WTC11 (cell line): ENCODE data around the gene GCKR. TPM values are rescaled to one million over a fixed set of nuclear protein-coding genes. Genes with fewer than 3 reads are reported as not detected.

ENCODE experiments used
- ATAC-seq: fragments of 200-7000 bp; cut with Tn5 transposase; 2 replicates; pipeline ENCODE4 v1.10.0; 2021; ENCODE audit warnings: mild to moderate bottlenecking, moderate library complexity
- CTCF ChIA-PET: fragments of 300-600 bp; sonication (Branson Sonifier 250); formaldehyde crosslinking; loops from one replicate; lab custom pipeline; 2021; ENCODE audit warnings: antibody characterized with exemption; lab: Charles Lee
- POLR2A ChIA-PET: fragments of 350-600 bp; sonication (Branson Sonifier 250); formaldehyde crosslinking; loops from one replicate; lab custom pipeline; 2021; ENCODE audit warnings: antibody characterized with exemption; lab: Charles Lee
- DNase-seq: peaks from one replicate; pipeline ENCODE4 v3.0.0; 2021; ENCODE audit warnings: low spot score
- H3K27ac Mint-ChIP-seq: 2 replicates; pipeline ENCODE4 v1.8.0; 2021; ENCODE audit warnings: mixed read lengths
- H3K27me3 Mint-ChIP-seq: 2 replicates; pipeline ENCODE4 v1.8.0; 2021; ENCODE audit warnings: low read depth, mild to moderate bottlenecking, moderate library complexity, mixed read lengths
- H3K36me3 Mint-ChIP-seq: 2 replicates; pipeline ENCODE4 v1.8.0; 2021; ENCODE audit warnings: mixed read lengths
- H3K4me1 Mint-ChIP-seq: 2 replicates; pipeline ENCODE4 v1.8.0; 2022; ENCODE audit warnings: mixed read lengths
- H3K4me3 Mint-ChIP-seq: 2 replicates; pipeline ENCODE4 v1.8.0; 2021; ENCODE audit warnings: mild to moderate bottlenecking, moderate library complexity, mixed read lengths
- H3K9me3 Mint-ChIP-seq: 2 replicates; pipeline ENCODE4 v1.8.0; 2021; ENCODE audit warnings: mixed read lengths
- CBFB ChIP-seq: sonication (generic); formaldehyde crosslinking; IDR thresholded peaks from 2 replicates; pipeline ENCODE4 v1.8.1; 2022; ENCODE audit warnings: mild to moderate bottlenecking, low read depth, missing genetic modification reagents
- GABPB1 ChIP-seq: sonication (generic); formaldehyde crosslinking; IDR thresholded peaks from 2 replicates; pipeline ENCODE4 v1.8.1; 2023; ENCODE audit warnings: mild to moderate bottlenecking, missing genetic modification reagents
- GRHL2 ChIP-seq: fragments of 250-450 bp; sonication (Bioruptor Pico); IDR thresholded peaks from 2 replicates; pipeline ENCODE4 v1.8.0; 2022; ENCODE audit warnings: mild to moderate bottlenecking, moderate library complexity; ENCODE audit not compliant: insufficient replicate concordance, severe bottlenecking
- GTF2I ChIP-seq: fragments of 250-450 bp; sonication (Bioruptor Pico); conservative IDR thresholded peaks from 2 replicates; pipeline ENCODE4 v1.4.0; 2021; ENCODE audit warnings: mild to moderate bottlenecking
- NFATC4 ChIP-seq: fragments of 250-450 bp; sonication (Bioruptor Pico); IDR thresholded peaks from 2 replicates; pipeline ENCODE4 v1.9.0; 2021; ENCODE audit warnings: mild to moderate bottlenecking
- PRRX2 ChIP-seq: fragments of 250-450 bp; sonication (Bioruptor Pico); IDR thresholded peaks from 2 replicates; pipeline ENCODE4 v1.8.0; 2021; ENCODE audit warnings: mild to moderate bottlenecking
- total RNA-seq: library from RNA; stranded (reverse); gene quantifications from 3 replicates; pipeline ENCODE4 v1.2.3, GENCODE V29; 2021
- TF ChIP-seq, protein P1 (sequence below): sonication (generic); formaldehyde crosslinking; conservative IDR thresholded peaks from 2 replicates; pipeline ENCODE4 v1.8.1; 2023; ENCODE audit warnings: mild to moderate bottlenecking, low read depth, missing genetic modification reagents, moderate library complexity

Gene GCKR
- total RNA-seq, 1 experiment from 2014 or later = 0.72 TPM

DNA sequence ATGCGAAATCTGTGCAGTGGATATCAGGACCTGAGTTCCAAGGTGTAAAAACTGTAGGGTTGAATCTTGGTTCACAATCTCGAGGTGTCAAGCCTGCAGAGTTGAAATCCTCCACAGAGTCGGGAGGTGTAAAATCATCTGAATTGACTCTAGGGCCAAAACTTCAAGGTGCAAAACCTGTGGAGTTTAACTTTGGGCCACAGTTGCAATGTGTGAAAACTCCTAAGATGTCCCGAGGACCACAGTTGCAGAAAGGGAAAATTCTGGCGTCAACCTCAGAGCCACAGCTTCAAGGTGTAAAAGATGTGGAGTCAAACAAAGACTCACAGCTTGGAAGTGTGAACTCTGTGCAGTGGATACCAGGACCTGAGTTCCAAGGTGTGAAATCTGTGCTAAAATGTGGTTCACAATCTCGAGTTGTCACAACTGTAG, 76.4 kb downstream of the GCKR start:
- CTCF ChIA-PET = no interaction called here

More for the DNA sequence above, 76.4 kb downstream of the GCKR start:
- Mint-ChIP-seq H3K4me1 (no peaks in the 10 kb centered on the region), H3K36me3 (no peaks in the 10 kb centered on the region; the same call in 1 of the 2 replicates), H3K9me3 (peaks cover 43% of the 10 kb centered on the region), H3K4me3 (no peak overlapping the region), H3K27me3 (peaks cover 100% of the 10 kb centered on the region), H3K27ac (no peak overlapping the region)
- POLR2A ChIA-PET = no interaction called here
- ATAC-seq (no peak), DNase-seq (no peak)
- TF ChIP-seq, protein P1, sequence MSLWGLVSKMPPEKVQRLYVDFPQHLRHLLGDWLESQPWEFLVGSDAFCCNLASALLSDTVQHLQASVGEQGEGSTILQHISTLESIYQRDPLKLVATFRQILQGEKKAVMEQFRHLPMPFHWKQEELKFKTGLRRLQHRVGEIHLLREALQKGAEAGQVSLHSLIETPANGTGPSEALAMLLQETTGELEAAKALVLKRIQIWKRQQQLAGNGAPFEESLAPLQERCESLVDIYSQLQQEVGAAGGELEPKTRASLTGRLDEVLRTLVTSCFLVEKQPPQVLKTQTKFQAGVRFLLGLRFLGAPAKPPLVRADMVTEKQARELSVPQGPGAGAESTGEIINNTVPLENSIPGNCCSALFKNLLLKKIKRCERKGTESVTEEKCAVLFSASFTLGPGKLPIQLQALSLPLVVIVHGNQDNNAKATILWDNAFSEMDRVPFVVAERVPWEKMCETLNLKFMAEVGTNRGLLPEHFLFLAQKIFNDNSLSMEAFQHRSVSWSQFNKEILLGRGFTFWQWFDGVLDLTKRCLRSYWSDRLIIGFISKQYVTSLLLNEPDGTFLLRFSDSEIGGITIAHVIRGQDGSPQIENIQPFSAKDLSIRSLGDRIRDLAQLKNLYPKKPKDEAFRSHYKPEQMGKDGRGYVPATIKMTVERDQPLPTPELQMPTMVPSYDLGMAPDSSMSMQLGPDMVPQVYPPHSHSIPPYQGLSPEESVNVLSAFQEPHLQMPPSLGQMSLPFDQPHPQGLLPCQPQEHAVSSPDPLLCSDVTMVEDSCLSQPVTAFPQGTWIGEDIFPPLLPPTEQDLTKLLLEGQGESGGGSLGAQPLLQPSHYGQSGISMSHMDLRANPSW (CRISPR knock-in tag) = no peak
- no peak for TF ChIP-seq GRHL2 (CRISPR knock-in tag)
- no peak for TF ChIP-seq GABPB1 (CRISPR knock-in tag)
- TF ChIP-seq PRRX2 (CRISPR knock-in tag) = no peak
- no peak for TF ChIP-seq CBFB (CRISPR knock-in tag)
- no peak for TF ChIP-seq GTF2I
- TF ChIP-seq NFATC4 (CRISPR knock-in tag) = no peak

Other genes starting within 250 kb of the GCKR start
- gene SLC30A3, start 233.8 kb upstream of the GCKR start, total RNA-seq = 8.0 to 8.9 TPM (median 8.1 TPM) in 3 replicates
- gene DNAJC5G, start 221.4 kb upstream of the GCKR start, total RNA-seq = 0.18 to 0.44 TPM (median 0.34 TPM) in 3 replicates
- gene TRIM54, start 214.4 kb upstream of the GCKR start, total RNA-seq = 3.0 to 3.4 TPM (median 3.3 TPM) in 3 replicates
- 0.68 to 1.2 TPM (median 0.71 TPM) in 3 replicates for gene UCN, start 188.4 kb upstream of the GCKR start, total RNA-seq
- gene MPV17, start 173.7 kb upstream of the GCKR start, total RNA-seq = 51.5 to 60.4 TPM (median 59.3 TPM) in 3 replicates
- 103 to 123 TPM (median 107 TPM) in 3 replicates for gene GTF3C2, start 140.1 kb upstream of the GCKR start, total RNA-seq
- gene EIF2B4, start 126.5 kb upstream of the GCKR start, total RNA-seq = 46.6 to 53.6 TPM (median 49.1 TPM) in 3 replicates
- 72.5 to 75.3 TPM (median 74.7 TPM) in 3 replicates for gene SNX17, start 126.2 kb upstream of the GCKR start, total RNA-seq
- gene ZNF513, start 116.1 kb upstream of the GCKR start, total RNA-seq = 23.6 to 27.4 TPM (median 24.5 TPM) in 3 replicates
- 140 to 193 TPM (median 147 TPM) in 3 replicates for gene PPM1G, start 87.2 kb upstream of the GCKR start, total RNA-seq
- 108 to 110 TPM (median 108 TPM) in 3 replicates for gene NRBP1, start 68.2 kb upstream of the GCKR start, total RNA-seq
- gene KRTCAP3, start 54.5 kb upstream of the GCKR start, total RNA-seq = 41.9 to 50.0 TPM (median 49.2 TPM) in 3 replicates
- 19.8 to 25.3 TPM (median 22.7 TPM) in 3 replicates for gene IFT172, start 7.1 kb upstream of the GCKR start, total RNA-seq
- 12.5 to 14.1 TPM (median 13.0 TPM) in 3 replicates for gene FNDC4, start 1.6 kb upstream of the GCKR start, total RNA-seq
- gene ZNF512, start 86.2 kb downstream of the GCKR start, total RNA-seq = 31.1 to 34.2 TPM (median 33.2 TPM) in 3 replicates
- 1.9 to 2.9 TPM (median 2.0 TPM) in 3 replicates for gene CCDC121, start 132.2 kb downstream of the GCKR start, total RNA-seq
- gene GPN1, start 132.2 kb downstream of the GCKR start, total RNA-seq = 35.9 to 38.4 TPM (median 37.8 TPM) in 3 replicates
- 22.6 to 24.1 TPM (median 23.8 TPM) in 3 replicates for gene SUPT7L, start 166.8 kb downstream of the GCKR start, total RNA-seq
- 17.8 to 20.1 TPM (median 19.3 TPM) in 3 replicates for gene SLC4A1AP, start 167.1 kb downstream of the GCKR start, total RNA-seq